SK-N-SH (cell line): ENCODE measurements around the gene TBC1D2. TPM values are rescaled to one million over a fixed set of nuclear protein-coding genes. Genes with fewer than 3 reads are reported as not detected.

Experiments
- CTCF ChIA-PET: fragments of 300-600, 350-600 bp; formaldehyde crosslinking; extraction: SDS; loops from one replicate; lab custom pipeline; 2021; lab: Yijun Ruan, JAX
- POLR2A ChIA-PET: fragments of 350-600 bp; sonication (Branson Sonifier 250); formaldehyde crosslinking; extraction: SDS; loops from one replicate; lab custom pipeline; 2020; ENCODE audit warnings: antibody characterized with exemption, inconsistent platforms; lab: Yijun Ruan, JAX
- DNase-seq: peaks from one replicate; pipeline ENCODE4 v3.0.0; 2012
- H2AFZ ChIP-seq: fragments of 200-600 bp; sonication (generic); 2 replicates; pipeline ENCODE4 v1.8.1; 2016; ENCODE audit warnings: antibody characterized with exemption, mild to moderate bottlenecking, low read depth
- H3F3A ChIP-seq: fragments of 200-600 bp; sonication (generic); replicated peaks from 2 replicates; pipeline ENCODE3; 2016; ENCODE audit warnings: antibody characterized with exemption, mild to moderate bottlenecking; ENCODE audit not compliant: insufficient read depth
- H3K27ac ChIP-seq, 2 experiments: fragments of 200-500 bp in 1 of 2; fragments of 200-600 bp in 1 of 2; sonication (Bioruptor generic) in 1 of 2; sonication (generic), shearing (Covaris generic) in 1 of 2; 2 replicates each; pipeline versions ENCODE4 v1.5.1 to v1.6.1; 2014 to 2016; ENCODE audit warnings: low read depth in 2 of 2, inconsistent platforms in 1 of 2, low read length in 1 of 2, mild to moderate bottlenecking in 1 of 2, mixed read lengths in 1 of 2
- H3K27me3 ChIP-seq: fragments of 200-600 bp; sonication (generic), shearing (Covaris generic); 2 replicates; pipeline ENCODE4 v1.6.1; 2016; ENCODE audit warnings: mixed run types; ENCODE audit not compliant: insufficient read depth
- H3K36me3 ChIP-seq, 2 experiments: fragments of 200-500 bp in 1 of 2; fragments of 200-600 bp in 1 of 2; sonication (Bioruptor generic) in 1 of 2; sonication (generic) in 1 of 2; replicated peaks in 1 of 2; 2 replicates each; pipeline versions ENCODE3 to v1.5.1; 2014 to 2016; ENCODE audit warnings: low read length in 1 of 2, mild to moderate bottlenecking in 1 of 2; ENCODE audit not compliant: insufficient read depth in 2 of 2, control insufficient read depth in 1 of 2
- H3K4me1 ChIP-seq, 2 experiments: fragments of 200-500 bp in 1 of 2; fragments of 200-600 bp in 1 of 2; sonication (Bioruptor generic) in 1 of 2; sonication (generic), shearing (Covaris generic) in 1 of 2; 2 replicates each; pipeline versions ENCODE4 v1.5.1 to v1.6.1; 2014 to 2016; ENCODE audit warnings: low read depth in 1 of 2, low read length in 1 of 2, mixed run types in 1 of 2; ENCODE audit not compliant: insufficient read depth in 2 of 2, control insufficient read depth in 1 of 2
- H3K4me2 ChIP-seq: fragments of 200-600 bp; sonication (generic), shearing (Covaris generic); 2 replicates; pipeline ENCODE4 v1.6.1; 2017; ENCODE audit warnings: mixed run types
- H3K4me3 ChIP-seq, 2 experiments: fragments of 200-500 bp in 1 of 2; fragments of 200-600 bp in 1 of 2; sonication (Bioruptor generic) in 1 of 2; sonication (generic), shearing (Covaris generic) in 1 of 2; 2 replicates each; pipeline versions ENCODE4 v1.5.1 to v1.8.1; 2014 to 2016; ENCODE audit warnings: low read depth in 2 of 2, inconsistent platforms in 1 of 2, low read length in 1 of 2, mild to moderate bottlenecking in 1 of 2, mixed read lengths in 1 of 2, moderate library complexity in 1 of 2
- H3K79me2 ChIP-seq: fragments of 200-600 bp; sonication (generic); 2 replicates; pipeline ENCODE4 v1.8.1; 2017; ENCODE audit warnings: mild to moderate bottlenecking; ENCODE audit not compliant: insufficient read depth
- H3K9ac ChIP-seq: fragments of 200-600 bp; sonication (generic); 2 replicates; pipeline ENCODE4 v1.6.1; 2017; ENCODE audit warnings: mixed run types
- H3K9me2 ChIP-seq: fragments of 200-600 bp; sonication (generic); 2 replicates; pipeline ENCODE4 v1.6.1; 2017; ENCODE audit warnings: mixed run types
- H3K9me3 ChIP-seq: fragments of 200-600 bp; sonication (generic); 2 replicates; pipeline ENCODE4 v1.6.1; 2017; ENCODE audit warnings: mixed run types, mild to moderate bottlenecking, moderate library complexity
- H4K20me1 ChIP-seq: fragments of 200-600 bp; sonication (generic); 2 replicates; pipeline ENCODE4 v1.6.1; 2017; ENCODE audit warnings: mild to moderate bottlenecking, mixed run types; ENCODE audit not compliant: insufficient read depth
- CHD2 ChIP-seq: fragments of 150-350 bp; IDR thresholded peaks from 2 replicates; pipeline ENCODE4 v1.6.1; 2018; ENCODE audit warnings: low read length; ENCODE audit not compliant: partially characterized antibody
- EP300 ChIP-seq, 2 experiments: IDR thresholded peaks; 2 replicates each; pipeline versions ENCODE4 v1.4.0 to v1.6.1; 2012; ENCODE audit warnings: borderline replicate concordance in 1 of 2, low read depth in 1 of 2, low read length in 1 of 2
- EZH2phosphoT487 ChIP-seq: fragments of 200-600 bp; sonication (generic); IDR thresholded peaks from 2 replicates; pipeline ENCODE4 v1.6.1; 2017; ENCODE audit warnings: low read depth, mixed run types, mild to moderate bottlenecking, antibody characterized with exemption, moderate library complexity, borderline replicate concordance
- FOXJ3 ChIP-seq: sonication (generic); formaldehyde crosslinking; IDR thresholded peaks from 2 replicates; pipeline ENCODE4 v1.5.1; 2020; ENCODE audit warnings: mild to moderate bottlenecking, missing genetic modification reagents
- GATA2 ChIP-seq: sonication (generic); formaldehyde crosslinking; IDR thresholded peaks from 2 replicates; pipeline ENCODE4 v1.5.0; 2020; ENCODE audit warnings: mild to moderate bottlenecking, missing genetic modification reagents
- JUND ChIP-seq: IDR thresholded peaks from 2 replicates; pipeline ENCODE4 v1.4.0; 2012
- MEF2A ChIP-seq: IDR thresholded peaks from 2 replicates; pipeline ENCODE4 v1.4.0; 2012; ENCODE audit warnings: low read depth, borderline replicate concordance
- MXI1 ChIP-seq: IDR thresholded peaks from 2 replicates; pipeline ENCODE4 v1.6.1; 2012; ENCODE audit warnings: mild to moderate bottlenecking, low read depth, low read length, improper control_type of control experiment
- NRF1 ChIP-seq: IDR thresholded peaks from 2 replicates; pipeline ENCODE4 v1.6.1; 2012; ENCODE audit warnings: low read depth, mild to moderate bottlenecking, low read length
- POLR2AphosphoS5 ChIP-seq: IDR thresholded peaks from 2 replicates; pipeline ENCODE4 v1.6.1; 2012; ENCODE audit warnings: low read depth, low read length
- RFX5 ChIP-seq: IDR thresholded peaks from 2 replicates; pipeline ENCODE4 v1.6.1; 2012; ENCODE audit warnings: mild to moderate bottlenecking, improper control_type of control experiment, low read length
- RXRA ChIP-seq: IDR thresholded peaks from 2 replicates; pipeline ENCODE4 v1.4.0; 2012; ENCODE audit warnings: low read depth, mild to moderate bottlenecking, borderline replicate concordance
- SMC3 ChIP-seq: IDR thresholded peaks from 2 replicates; pipeline ENCODE4 v1.6.1; 2012; ENCODE audit warnings: low read depth, low read length, improper control_type of control experiment
- TAF1 ChIP-seq: IDR thresholded peaks from 2 replicates; pipeline ENCODE4 v1.6.1; 2012; ENCODE audit warnings: low read depth, mild to moderate bottlenecking, low read length, moderate library complexity, borderline replicate concordance
- TCF12 ChIP-seq: IDR thresholded peaks from 2 replicates; pipeline ENCODE4 v1.4.0; 2012
- TEAD4 ChIP-seq: IDR thresholded peaks from 2 replicates; pipeline ENCODE4 v1.4.0; 2012; ENCODE audit warnings: mild to moderate bottlenecking, borderline replicate concordance; ENCODE audit not compliant: insufficient read depth
- WGBS: methylation state at CpG from one replicate; pipeline ENCODE4 v1.1.6; 2017; ENCODE audit warnings: low lambda C conversion rate; 5-methylcytosine and 5-hydroxymethylcytosine counted together
- polyA plus RNA-seq, 3 experiments: library from polyadenylated mRNA; depleted of rRNA; stranded (reverse); fragments of >200 nt; gene quantifications; 2 replicates each; pipeline ENCODE4 v1.2.3, GENCODE V29; 2012
- TF ChIP-seq, protein P1 (sequence below): IDR thresholded peaks from 2 replicates; pipeline ENCODE4 v1.4.0; 2012; ENCODE audit warnings: low read depth, borderline replicate concordance
- TF ChIP-seq, protein P2 (sequence below): IDR thresholded peaks from 2 replicates; pipeline ENCODE4 v1.6.1; 2012; ENCODE audit warnings: mild to moderate bottlenecking, low read depth, low read length, moderate library complexity

The TBC1D2 gene
- polyA plus RNA-seq, 1 of the 3 experiments (the other 2 are of a cell fraction): 5.6 TPM

DNA sequence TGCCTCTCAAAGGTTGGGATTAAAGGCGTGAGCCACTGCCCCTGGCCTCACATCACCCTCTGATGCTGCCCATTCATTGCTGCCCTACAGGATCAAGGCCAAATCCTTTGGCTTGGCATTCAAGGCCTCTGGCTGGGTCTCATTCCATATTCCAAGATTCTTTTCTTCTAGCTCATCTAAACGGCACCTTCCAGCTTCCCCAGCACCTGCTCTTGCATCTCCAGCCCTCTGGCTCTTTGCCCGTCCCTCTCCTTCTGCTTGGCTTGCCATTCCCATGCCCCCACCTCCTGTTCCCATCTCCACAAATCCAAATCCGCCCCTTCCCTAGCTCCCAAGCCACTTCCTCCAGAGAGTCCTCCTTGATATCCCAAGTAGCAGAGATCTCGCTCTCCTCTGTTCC, 96.1 kb downstream of the TBC1D2 start:
- H3K4me2 ChIP-seq: no peak overlapping the region
- H3F3A ChIP-seq: no peaks in the 10 kb centered on the region
- no peak for DNase-seq
- no peaks in the 10 kb centered on the region; a peak in 1 of 4 replicates for H3K4me1 ChIP-seq
- 78% methylated on average over 5 of the region's 5 CpGs for WGBS
- POLR2A ChIA-PET: no interaction called here
- no peak overlapping the region for H3K27ac ChIP-seq
- no peak for TF ChIP-seq TCF12
- no peak for TF ChIP-seq FOXJ3
- TF ChIP-seq, protein P1, sequence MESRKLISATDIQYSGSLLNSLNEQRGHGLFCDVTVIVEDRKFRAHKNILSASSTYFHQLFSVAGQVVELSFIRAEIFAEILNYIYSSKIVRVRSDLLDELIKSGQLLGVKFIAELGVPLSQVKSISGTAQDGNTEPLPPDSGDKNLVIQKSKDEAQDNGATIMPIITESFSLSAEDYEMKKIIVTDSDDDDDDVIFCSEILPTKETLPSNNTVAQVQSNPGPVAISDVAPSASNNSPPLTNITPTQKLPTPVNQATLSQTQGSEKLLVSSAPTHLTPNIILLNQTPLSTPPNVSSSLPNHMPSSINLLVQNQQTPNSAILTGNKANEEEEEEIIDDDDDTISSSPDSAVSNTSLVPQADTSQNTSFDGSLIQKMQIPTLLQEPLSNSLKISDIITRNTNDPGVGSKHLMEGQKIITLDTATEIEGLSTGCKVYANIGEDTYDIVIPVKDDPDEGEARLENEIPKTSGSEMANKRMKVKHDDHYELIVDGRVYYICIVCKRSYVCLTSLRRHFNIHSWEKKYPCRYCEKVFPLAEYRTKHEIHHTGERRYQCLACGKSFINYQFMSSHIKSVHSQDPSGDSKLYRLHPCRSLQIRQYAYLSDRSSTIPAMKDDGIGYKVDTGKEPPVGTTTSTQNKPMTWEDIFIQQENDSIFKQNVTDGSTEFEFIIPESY: no peak
- no peak for TF ChIP-seq JUND
- TF ChIP-seq TEAD4: no peak
- TF ChIP-seq, protein P2, sequence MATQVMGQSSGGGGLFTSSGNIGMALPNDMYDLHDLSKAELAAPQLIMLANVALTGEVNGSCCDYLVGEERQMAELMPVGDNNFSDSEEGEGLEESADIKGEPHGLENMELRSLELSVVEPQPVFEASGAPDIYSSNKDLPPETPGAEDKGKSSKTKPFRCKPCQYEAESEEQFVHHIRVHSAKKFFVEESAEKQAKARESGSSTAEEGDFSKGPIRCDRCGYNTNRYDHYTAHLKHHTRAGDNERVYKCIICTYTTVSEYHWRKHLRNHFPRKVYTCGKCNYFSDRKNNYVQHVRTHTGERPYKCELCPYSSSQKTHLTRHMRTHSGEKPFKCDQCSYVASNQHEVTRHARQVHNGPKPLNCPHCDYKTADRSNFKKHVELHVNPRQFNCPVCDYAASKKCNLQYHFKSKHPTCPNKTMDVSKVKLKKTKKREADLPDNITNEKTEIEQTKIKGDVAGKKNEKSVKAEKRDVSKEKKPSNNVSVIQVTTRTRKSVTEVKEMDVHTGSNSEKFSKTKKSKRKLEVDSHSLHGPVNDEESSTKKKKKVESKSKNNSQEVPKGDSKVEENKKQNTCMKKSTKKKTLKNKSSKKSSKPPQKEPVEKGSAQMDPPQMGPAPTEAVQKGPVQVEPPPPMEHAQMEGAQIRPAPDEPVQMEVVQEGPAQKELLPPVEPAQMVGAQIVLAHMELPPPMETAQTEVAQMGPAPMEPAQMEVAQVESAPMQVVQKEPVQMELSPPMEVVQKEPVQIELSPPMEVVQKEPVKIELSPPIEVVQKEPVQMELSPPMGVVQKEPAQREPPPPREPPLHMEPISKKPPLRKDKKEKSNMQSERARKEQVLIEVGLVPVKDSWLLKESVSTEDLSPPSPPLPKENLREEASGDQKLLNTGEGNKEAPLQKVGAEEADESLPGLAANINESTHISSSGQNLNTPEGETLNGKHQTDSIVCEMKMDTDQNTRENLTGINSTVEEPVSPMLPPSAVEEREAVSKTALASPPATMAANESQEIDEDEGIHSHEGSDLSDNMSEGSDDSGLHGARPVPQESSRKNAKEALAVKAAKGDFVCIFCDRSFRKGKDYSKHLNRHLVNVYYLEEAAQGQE: no peak
- no peak for TF ChIP-seq NRF1
- no peak for TF ChIP-seq MXI1
- no peak for TF ChIP-seq POLR2AphosphoS5
- no peak for TF ChIP-seq EZH2phosphoT487
- no peak for TF ChIP-seq MEF2A
- no peak for TF ChIP-seq GATA2 (CRISPR knock-in tag)
- TF ChIP-seq SMC3: no peak
- no peak for TF ChIP-seq TAF1
- TF ChIP-seq RXRA: no peak
- no peak for TF ChIP-seq RFX5
- TF ChIP-seq CHD2: no peak
- no peak for TF ChIP-seq EP300 (IDR thresholded peaks at IDR 0.05; ENCODE audit: borderline replicate concordance in 1 of 2, low read depth in 1 of 2, low read length in 1 of 2)
- no peaks in the 10 kb centered on the region for H3K9me3 ChIP-seq
- CTCF ChIA-PET: interaction anchor here (0.6 to 1.3 kb wide), 5 partner anchors 12 to 85 kb away, joined by 3 read pairs; no protein-coding TSS in a partner anchor
- H3K79me2 ChIP-seq: no peaks in the 10 kb centered on the region
- no peak overlapping the region for H2AFZ ChIP-seq
- no peaks in the 10 kb centered on the region for H3K9me2 ChIP-seq
- H3K36me3 ChIP-seq: no peaks in the 10 kb centered on the region
- no peaks in the 10 kb centered on the region for H4K20me1 ChIP-seq
- no peaks in the 10 kb centered on the region for H3K27me3 ChIP-seq
- no peak overlapping the region for H3K4me3 ChIP-seq
- H3K9ac ChIP-seq: no peak overlapping the region
